ENCODE measurements around the gene FBLN5.

The FBLN5 gene

DNA sequence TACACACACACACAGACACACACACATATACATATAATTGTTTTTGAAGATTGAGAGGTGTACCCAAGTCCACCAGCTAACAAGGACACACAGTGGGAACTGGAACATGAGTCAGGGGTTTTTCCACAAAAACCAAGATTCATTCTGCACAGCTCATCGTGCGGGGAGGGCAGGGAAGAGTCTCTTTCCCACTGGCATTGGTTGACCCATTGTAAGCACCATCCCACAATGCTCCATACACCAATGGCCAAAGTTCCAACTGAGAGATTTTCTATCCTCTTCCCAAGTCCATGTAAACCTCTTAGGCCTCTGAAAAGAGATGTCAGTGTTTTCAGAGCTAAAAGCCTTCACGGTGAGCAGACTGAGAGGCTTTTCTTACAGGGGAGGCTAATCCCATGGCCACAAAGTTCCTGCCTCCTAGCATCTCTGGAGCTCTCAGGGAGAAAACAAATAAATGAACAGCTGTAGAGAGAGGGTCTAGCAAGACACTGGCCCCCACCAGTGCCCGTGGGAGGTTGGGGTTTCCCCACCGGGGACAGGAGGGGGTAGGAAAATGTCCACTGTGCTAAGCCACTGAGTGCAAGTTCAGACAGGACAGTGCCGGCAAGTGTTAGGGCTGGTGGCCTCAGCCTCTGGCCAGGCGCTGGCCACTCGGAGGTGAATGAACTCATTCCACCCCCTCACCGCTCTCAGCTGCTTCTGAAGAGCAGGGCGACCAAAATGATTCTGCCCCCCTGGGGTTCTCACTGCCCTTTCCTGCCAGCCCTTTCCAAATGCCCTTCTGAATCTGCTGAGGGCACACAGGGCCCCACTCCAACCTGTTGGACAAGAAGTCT is 58.6 kb downstream of the FBLN5 start:
- Histone ChIP-seq H3K4me3 (ENCODE audit: low read depth, low read length) (no peak overlapping the region), H3K27me3 (peaks cover 5% of the 10 kb centered on the region; the same call in 1 of the 2 replicates), H3K36me3 (no peaks in the 10 kb centered on the region), H3K4me1 (no peaks in the 10 kb centered on the region), H3K9me3 (no peaks in the 10 kb centered on the region)
- no peak for DNase-seq
- TF ChIP-seq, protein P1, sequence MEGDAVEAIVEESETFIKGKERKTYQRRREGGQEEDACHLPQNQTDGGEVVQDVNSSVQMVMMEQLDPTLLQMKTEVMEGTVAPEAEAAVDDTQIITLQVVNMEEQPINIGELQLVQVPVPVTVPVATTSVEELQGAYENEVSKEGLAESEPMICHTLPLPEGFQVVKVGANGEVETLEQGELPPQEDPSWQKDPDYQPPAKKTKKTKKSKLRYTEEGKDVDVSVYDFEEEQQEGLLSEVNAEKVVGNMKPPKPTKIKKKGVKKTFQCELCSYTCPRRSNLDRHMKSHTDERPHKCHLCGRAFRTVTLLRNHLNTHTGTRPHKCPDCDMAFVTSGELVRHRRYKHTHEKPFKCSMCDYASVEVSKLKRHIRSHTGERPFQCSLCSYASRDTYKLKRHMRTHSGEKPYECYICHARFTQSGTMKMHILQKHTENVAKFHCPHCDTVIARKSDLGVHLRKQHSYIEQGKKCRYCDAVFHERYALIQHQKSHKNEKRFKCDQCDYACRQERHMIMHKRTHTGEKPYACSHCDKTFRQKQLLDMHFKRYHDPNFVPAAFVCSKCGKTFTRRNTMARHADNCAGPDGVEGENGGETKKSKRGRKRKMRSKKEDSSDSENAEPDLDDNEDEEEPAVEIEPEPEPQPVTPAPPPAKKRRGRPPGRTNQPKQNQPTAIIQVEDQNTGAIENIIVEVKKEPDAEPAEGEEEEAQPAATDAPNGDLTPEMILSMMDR (IDR thresholded peaks at IDR 0.05; ENCODE audit: low read depth, low read length) = no peak

DNA sequence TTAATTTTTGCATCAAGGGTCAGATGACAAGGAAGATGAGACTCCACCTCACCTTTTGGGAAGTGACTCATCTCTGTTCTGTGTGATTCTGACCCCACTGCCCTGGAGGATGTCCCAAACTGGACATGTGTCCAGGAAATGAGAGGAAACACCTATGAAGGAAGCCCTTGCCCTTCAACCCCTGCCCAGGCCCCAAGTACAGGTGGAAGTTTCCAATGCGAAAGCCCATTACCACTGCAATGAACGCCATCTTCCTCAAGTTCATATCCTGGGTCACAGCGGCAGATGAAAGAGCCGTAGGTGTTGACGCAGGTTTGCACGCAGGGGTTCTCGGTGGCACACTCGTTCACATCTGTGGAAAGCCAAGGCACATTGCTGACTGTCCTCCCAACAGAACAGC is 60.5 kb downstream of the FBLN5 start:
- Histone ChIP-seq H3K4me3 (ENCODE audit: low read depth, low read length) (no peak overlapping the region), H3K27me3 (0 out of 2 replicates have a peak, but pooled peaks cover 3% of the 10 kb centered on the region), H3K4me1 (no peaks in the 10 kb centered on the region), H3K36me3 (no peaks in the 10 kb centered on the region), H3K9me3 (no peaks in the 10 kb centered on the region)
- TF ChIP-seq, protein P1 (IDR thresholded peaks at IDR 0.05; ENCODE audit: low read depth, low read length) = no peak
- DNase-seq = no peak

DNA sequence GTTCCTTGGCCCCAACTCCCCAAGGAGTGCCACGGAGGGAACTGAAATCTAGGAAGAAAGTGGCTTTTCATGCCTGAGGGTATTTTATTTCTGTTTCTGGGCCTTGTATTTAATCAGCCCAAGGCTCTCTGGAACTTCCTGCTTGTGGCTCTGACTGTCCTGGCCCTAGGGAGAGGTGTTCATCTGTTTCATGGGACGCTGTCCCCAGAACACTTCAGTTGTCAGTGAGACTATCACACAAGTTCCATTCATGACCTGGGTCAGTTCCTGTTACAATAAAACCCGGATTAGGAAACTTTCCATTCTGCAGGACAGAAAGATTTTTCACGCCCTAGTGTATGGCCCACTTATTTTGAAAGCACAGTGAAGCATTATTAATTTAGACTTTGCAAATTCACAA is 61.7 kb downstream of the FBLN5 start:
- no peaks in the 10 kb centered on the region for H3K9me3 ChIP-seq

GRCh38 chr14:91885113-91885712 is 62.3 kb downstream of the FBLN5 start:
- Histone ChIP-seq H3K36me3 (no peaks in the 10 kb centered on the region), H3K4me1 (no peaks in the 10 kb centered on the region), H3K9me3 (no peaks in the 10 kb centered on the region), H3K27me3 (0 out of 2 replicates have a peak, but pooled peaks cover 3% of the 10 kb centered on the region), H3K4me3 (ENCODE audit: low read depth, low read length) (no peak overlapping the region)
- TF ChIP-seq, protein P1 (IDR thresholded peaks at IDR 0.05; ENCODE audit: low read depth, low read length) = no peak
- no peak for DNase-seq

More for the DNA sequence above, 61.7 kb downstream of the FBLN5 start:
- DNase-seq = no peak
- TF ChIP-seq, protein P1 (IDR thresholded peaks at IDR 0.05; ENCODE audit: low read depth, low read length) = no peak
- H3K4me3 ChIP-seq (ENCODE audit: low read depth, low read length) = no peak overlapping the region
- no peaks in the 10 kb centered on the region for H3K4me1 ChIP-seq
- H3K36me3 ChIP-seq = no peaks in the 10 kb centered on the region
- H3K27me3 ChIP-seq = 0 out of 2 replicates have a peak, but pooled peaks cover 3% of the 10 kb centered on the region

DNA sequence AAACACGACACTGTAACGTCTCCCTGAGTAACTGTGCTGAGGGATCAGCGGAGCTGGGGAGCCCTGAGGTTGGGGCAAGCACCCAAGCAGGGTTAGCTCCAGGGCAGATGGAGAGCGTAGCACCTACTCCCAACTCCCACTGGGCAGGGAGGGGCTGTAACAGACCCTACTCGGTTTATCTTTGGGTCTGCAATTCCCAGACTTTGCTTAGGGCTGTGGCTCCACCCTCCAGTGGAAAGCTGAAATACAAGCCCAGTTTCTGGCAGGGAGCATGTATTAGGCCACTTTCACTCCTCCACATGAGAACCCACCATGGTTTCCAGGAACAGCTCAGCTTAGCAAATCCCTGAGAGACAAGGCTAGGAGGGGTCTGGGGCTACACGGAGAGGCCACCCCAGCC is 62.8 kb downstream of the FBLN5 start:
- TF ChIP-seq, protein P1 (IDR thresholded peaks at IDR 0.05; ENCODE audit: low read depth, low read length) = no peak
- no peak for DNase-seq
- no peaks in the 10 kb centered on the region for H3K4me1 ChIP-seq
- 0 out of 2 replicates have a peak, but pooled peaks cover 3% of the 10 kb centered on the region for H3K27me3 ChIP-seq
- no peak overlapping the region for H3K4me3 ChIP-seq (ENCODE audit: low read depth, low read length)
- no peaks in the 10 kb centered on the region for H3K36me3 ChIP-seq
- H3K9me3 ChIP-seq = no peaks in the 10 kb centered on the region

DNA sequence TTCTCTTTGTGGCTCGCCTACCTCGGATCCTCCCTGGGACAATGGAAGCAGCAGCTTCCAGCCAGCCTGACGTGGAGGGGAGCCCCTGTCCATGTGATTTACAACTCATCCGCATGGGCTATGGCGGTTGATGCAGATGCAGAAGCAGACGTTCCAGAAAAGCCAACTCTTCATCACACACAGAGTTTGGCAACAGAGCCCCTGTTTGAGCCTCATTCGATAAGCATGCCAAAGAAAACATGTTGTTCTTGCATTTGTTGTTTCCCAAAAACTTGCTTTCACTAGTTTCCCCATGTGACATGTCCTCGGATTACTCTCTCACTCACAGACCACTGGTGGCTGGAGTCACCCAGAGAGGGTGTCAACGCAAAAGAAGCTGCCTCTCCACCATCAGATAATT is 63.7 kb downstream of the FBLN5 start:
- H3K4me1 ChIP-seq = no peaks in the 10 kb centered on the region
- no peaks in the 10 kb centered on the region for H3K9me3 ChIP-seq
- no peak for DNase-seq
- H3K27me3 ChIP-seq = 0 out of 2 replicates have a peak, but pooled peaks cover 3% of the 10 kb centered on the region
- TF ChIP-seq, protein P1 (IDR thresholded peaks at IDR 0.05; ENCODE audit: low read depth, low read length) = no peak
- no peaks in the 10 kb centered on the region for H3K36me3 ChIP-seq
- no peak overlapping the region for H3K4me3 ChIP-seq (ENCODE audit: low read depth, low read length)

Data from BE2C (cell line).